Measurements from ENCODE around the gene OR51S1. TPM values are rescaled to one million over a fixed set of nuclear protein-coding genes. Genes with fewer than 3 reads are reported as not detected.

The OR51S1 gene
- total and polyA plus RNA-seq, 10 of the 15 experiments (the other 5 are each of a cell fraction or from before 2014, with no cell fraction given), result not detected

GRCh38 chr11:4839851-4840549 is 9.0 kb downstream of the OR51S1 start (continued):
- no peak for TF ChIP-seq KLF5 (IDR thresholded peaks at IDR 0.05; ENCODE audit: partially characterized antibody)

GRCh38 chr11:4830909-4831308 is 18.1 kb downstream of the OR51S1 start:
- CTCF ChIA-PET, result interaction anchor here (1.1 to 1.9 kb wide), 2 partner anchors 13 to 203 kb away, joined by 3 to 4 read pairs; no protein-coding TSS in a partner anchor

GRCh38 chr11:4830346-4830745 is 18.7 kb downstream of the OR51S1 start:
- CTCF ChIA-PET, result interaction anchor here (1.1 to 1.9 kb wide), 2 partner anchors 13 to 203 kb away, joined by 3 to 4 read pairs; no protein-coding TSS in a partner anchor
- Histone ChIP-seq H3K4me3 (no peak overlapping the region), H3K9me3 (replicated peaks; ENCODE audit: control insufficient read depth, insufficient read depth, low read length) (no peaks in the 10 kb centered on the region), H3K4me2 (ENCODE audit: control insufficient read depth, insufficient read depth) (no peak overlapping the region), H3K9ac (ENCODE audit: control insufficient read depth, insufficient read depth, low read length) (no peak overlapping the region), H4K20me1 (ENCODE audit: control insufficient read depth, insufficient read depth) (no peaks in the 10 kb centered on the region), H3K36me3 (ENCODE audit: control insufficient read depth in 2 of 2, insufficient read depth in 2 of 2, low read length in 1 of 2) (no peaks in the 10 kb centered on the region), H2AFZ (ENCODE audit: control insufficient read depth, low read depth, low read length) (no peak overlapping the region), H3K4me1 (ENCODE audit: control insufficient read depth, insufficient read depth, low read length) (no peaks in the 10 kb centered on the region), H3K79me2 (ENCODE audit: control insufficient read depth, insufficient read depth, low read length) (no peaks in the 10 kb centered on the region), H3K27me3 (replicated peaks in 1 of 2; ENCODE audit: control insufficient read depth in 2 of 2, insufficient read depth in 2 of 2, low read length in 1 of 2) (no peaks in the 10 kb centered on the region), H3K27ac (ENCODE audit: control insufficient read depth, insufficient read depth) (no peak overlapping the region)
- no peak for DNase-seq (ENCODE audit: low read depth, low spot score)
- FAIRE-seq, result no peak
- POLR2A ChIA-PET, result interaction anchor here (0.5 kb wide), 1 partner anchor 12 kb away, joined by 3 read pairs; no protein-coding TSS in a partner anchor
- RAD21 ChIA-PET (ENCODE audit: unreplicated experiment), result no interaction called here
- BruUV-seq (replicated peaks), result no TSS peak
- ATAC-seq, result no peak
- SMC1A ChIA-PET (ENCODE audit: uncharacterized antibody, unreplicated experiment), result interaction anchor here (0.9 kb wide), 1 partner anchor 34 kb away, joined by 3 read pairs; no protein-coding TSS in a partner anchor
- WGBS (ENCODE audit: insufficient coverage, insufficient replicate concordance, low lambda C conversion rate, missing lambda C conversion rate), result 0% methylated on average over 1 of the region's 1 CpG
- in situ Hi-C loops (cut with MboI), result no loop called here
- intact Hi-C loops (cut with micrococcal nuclease; ENCODE audit: unreplicated experiment), result no loop called here
- TF ChIP-seq HDGF (IDR thresholded peaks at IDR 0.05) (no peak), IRF3 (IDR thresholded peaks at IDR 0.05) (no peak), LARP7 (IDR thresholded peaks at IDR 0.05) (no peak), ZSCAN29 (IDR thresholded peaks at IDR 0.05) (no peak), IRF5 (IDR thresholded peaks at IDR 0.05; ENCODE audit: borderline replicate concordance) (no peak), ZNF217 (IDR thresholded peaks at IDR 0.05) (no peak), RBBP5 (conservative IDR thresholded peaks at IDR 0.05) (no peak), E2F8 (IDR thresholded peaks at IDR 0.05; ENCODE audit: low read depth, partially characterized antibody) (no peak)

More at GRCh38 chr11:4830909-4831308, 18.1 kb downstream of the OR51S1 start:
- Histone ChIP-seq H2AFZ (ENCODE audit: control insufficient read depth, low read depth, low read length) (no peak overlapping the region), H3K79me2 (ENCODE audit: control insufficient read depth, insufficient read depth, low read length) (no peaks in the 10 kb centered on the region), H3K36me3 (ENCODE audit: control insufficient read depth in 2 of 2, insufficient read depth in 2 of 2, low read length in 1 of 2) (no peaks in the 10 kb centered on the region), H3K4me2 (ENCODE audit: control insufficient read depth, insufficient read depth) (no peak overlapping the region), H3K9ac (ENCODE audit: control insufficient read depth, insufficient read depth, low read length) (no peak overlapping the region), H3K4me3 (no peak overlapping the region), H3K4me1 (ENCODE audit: control insufficient read depth, insufficient read depth, low read length) (no peaks in the 10 kb centered on the region), H3K27me3 (replicated peaks in 1 of 2; ENCODE audit: control insufficient read depth in 2 of 2, insufficient read depth in 2 of 2, low read length in 1 of 2) (no peaks in the 10 kb centered on the region), H3K9me3 (replicated peaks; ENCODE audit: control insufficient read depth, insufficient read depth, low read length) (no peaks in the 10 kb centered on the region), H4K20me1 (ENCODE audit: control insufficient read depth, insufficient read depth) (no peaks in the 10 kb centered on the region), H3K27ac (ENCODE audit: control insufficient read depth, insufficient read depth) (no peak overlapping the region)
- intact Hi-C loops (cut with micrococcal nuclease; ENCODE audit: unreplicated experiment), result no loop called here
- ATAC-seq (no peak), DNase-seq (ENCODE audit: low read depth, low spot score) (no peak), FAIRE-seq (no peak)
- ChIA-PET RAD21 (ENCODE audit: unreplicated experiment) (no interaction called here), SMC1A (ENCODE audit: uncharacterized antibody, unreplicated experiment) (interaction anchor here (0.9 kb wide), 1 partner anchor 34 kb away, joined by 3 read pairs; no protein-coding TSS in a partner anchor), POLR2A (no interaction called here)
- no TSS peak for BruUV-seq (replicated peaks)
- TF ChIP-seq KAT2A (conservative IDR thresholded peaks at IDR 0.05; ENCODE audit: control insufficient read depth, low read depth, low read length) (no peak), POLR2AphosphoS5 (IDR thresholded peaks at IDR 0.05; ENCODE audit: low read length) (no peak)
- 0% methylated on average over 2 of the region's 2 CpGs for WGBS (ENCODE audit: insufficient coverage, insufficient replicate concordance, low lambda C conversion rate, missing lambda C conversion rate)
- in situ Hi-C loops (cut with MboI), result no loop called here
